Spleen (tissue), 11 donors: ENCODE data around the gene CPNE9. TPM values are rescaled to one million over a fixed set of nuclear protein-coding genes. Genes with fewer than 3 reads are reported as not detected.
A peak's percentile ranks its signal among the peaks of the same experiment; 100 is the strongest.

Experiments used
- DNase-seq: peaks from one replicate; pipeline ENCODE4 v3.0.0-alpha.2; 2020
- H3K27ac ChIP-seq, 8 donors: fragments of 200-600 bp; sonication (generic) in 7 of 8; 1 replicate in 4 of 8; 2 replicates in 4 of 8; pipeline versions ENCODE4 v1.5.0 to v1.8.0; 2016 to 2021; ENCODE audit warnings: inconsistent platforms in 4 of 8, mild to moderate bottlenecking in 4 of 8, moderate library complexity in 1 of 8
- H3K27me3 ChIP-seq, 7 donors: fragments of 200-600 bp; sonication (generic) in 6 of 7; replicated peaks in 1 of 7; 1 replicate in 4 of 7; 2 replicates in 3 of 7; pipeline versions ENCODE4 v1.5.0 to v1.8.0; 2016 to 2021; ENCODE audit warnings: inconsistent platforms in 3 of 7, mild to moderate bottlenecking in 1 of 7
- H3K36me3 ChIP-seq, 6 donors: fragments of 200-600 bp; sonication (generic) in 5 of 6; 1 replicate in 4 of 6; 2 replicates in 2 of 6; pipeline versions ENCODE4 v1.5.0 to v1.8.0; 2016 to 2021; ENCODE audit warnings: inconsistent platforms in 2 of 6
- H3K4me1 ChIP-seq, 6 donors: fragments of 200-600 bp; sonication (generic) in 5 of 6; 1 replicate in 3 of 6; 2 replicates in 3 of 6; pipeline versions ENCODE4 v1.5.0 to v1.8.0; 2016 to 2021; ENCODE audit warnings: inconsistent platforms in 3 of 6
- H3K4me3 ChIP-seq, 8 donors: fragments of 200-600 bp; sonication (generic) in 7 of 8; 1 replicate in 4 of 8; 2 replicates in 4 of 8; pipeline versions ENCODE4 v1.5.0 to v1.8.0; 2016 to 2021; ENCODE audit warnings: inconsistent platforms in 4 of 8, mild to moderate bottlenecking in 4 of 8, moderate library complexity in 2 of 8
- H3K9me3 ChIP-seq, 8 donors: fragments of 200-600 bp; sonication (generic) in 7 of 8; 1 replicate in 4 of 8; 2 replicates in 4 of 8; pipeline versions ENCODE4 v1.5.0 to v1.8.0; 2016 to 2021; ENCODE audit warnings: inconsistent platforms in 4 of 8
- POLR2A ChIP-seq, 3 donors: fragments of 450-650 bp; IDR thresholded peaks; one replicate each; pipeline ENCODE4 v1.5.1; 2017; ENCODE audit warnings: antibody characterized with exemption in 3 of 3, mild to moderate bottlenecking in 1 of 3
- POLR2AphosphoS5 ChIP-seq, 3 donors: sonication (generic); formaldehyde crosslinking; IDR thresholded peaks; one replicate each; pipeline ENCODE4 v1.5.1; 2017; ENCODE audit warnings: antibody characterized with exemption in 3 of 3
- WGBS, 5 donors: extraction: QIAGEN DNeasy Blood & Tissue Kit in 3 of 5; methylation state at CpG; one replicate each; pipeline versions ENCODE4 v1.1.5 to v1.1.7; 2013 to 2018; 5-methylcytosine and 5-hydroxymethylcytosine counted together
- intact Hi-C: fragments of 100-400 bp; cut with DNase I; formaldehyde crosslinking; loops from one replicate; pipeline ENCODE4 v1.15.0; 2023; ENCODE audit warnings: low total_unique reads
- polyA plus RNA-seq, 3 donors: library from polyadenylated mRNA; stranded (reverse); fragments of 200-250 nt; gene quantifications; one replicate each; pipeline ENCODE4 v1.2.1, GENCODE V29; 2013
- total RNA-seq, 7 donors: library from RNA; depleted of rRNA in 3 of 7; stranded (reverse); fragments of >200 nt in 3 of 7; fragmentation: NEBNext Ultra II Directional in 4 of 7; extraction: Animal tissue kit (Norgen Biotek cat#: 25700) in 4 of 7; gene quantifications; one replicate each; pipeline versions ENCODE4 v1.1.0 to v1.2.1, GENCODE V29; 2016 to 2021
- TF ChIP-seq, protein P1 (sequence below), 11 experiments: fragments of 200-600 bp in 7 of 11; fragments of 450-650 bp in 4 of 11; sonication (generic) in 4 of 11; IDR thresholded peaks in 8 of 11; conservative IDR thresholded peaks in 3 of 11; 1 replicate in 7 of 11; 2 replicates in 4 of 11; pipeline versions ENCODE4 v1.4.0 to v1.8.0; 2016 to 2021; ENCODE audit warnings: antibody characterized with exemption in 11 of 11, inconsistent platforms in 4 of 11, mild to moderate bottlenecking in 1 of 11
- donor health status: healthy with polysubstance abuse.
- donor health status: DM: no; HTN: no; CAD: no; lungs with moderate emphysema.
- donor health status: DM: no; HTN: no; CAD: no.
- donor health status: Bipolar disorder and iron deficiency.
- donor health status: healthy.
- donor health status: DM: no; HTN: no; CAD: no.
- donor health status: DM: yes; HTN: yes; CAD: no.

CPNE9 gene
- total and polyA plus RNA-seq, 10 donors, result 0.15 to 0.63 (median 0.20) TPM; not detected in 6

- H3K4me1 ChIP-seq, result peaks cover 0 to 23% (median 3%) of the 10 kb centered on the region in 6 donors
- H3K27me3 ChIP-seq, result no peaks in the 10 kb centered on the region
- H3K9me3 ChIP-seq, result no peaks in the 10 kb centered on the region
- intact Hi-C loops, result no loop called here
- WGBS, 5 donors, result 65 to 90% (median 85%) methylated on average over 6 of the region's 6 CpGs
- peaks cover 12 to 100% (median 100%) of the 10 kb centered on the region in 6 donors for H3K36me3 ChIP-seq
- H3K27ac ChIP-seq, result no peak overlapping the region
- DNase-seq, result no peak
- H3K4me3 ChIP-seq, result no peak overlapping the region
- TF ChIP-seq POLR2AphosphoS5 (IDR thresholded peaks at IDR 0.05) (peak in 1 of 3 donors; percentile 62), POLR2A (IDR thresholded peaks at IDR 0.05) (no peak)
These were observed 21.9 kb upstream of the CPNE9 start for GRCh38 chr3:9681723-9682081.

DNA sequence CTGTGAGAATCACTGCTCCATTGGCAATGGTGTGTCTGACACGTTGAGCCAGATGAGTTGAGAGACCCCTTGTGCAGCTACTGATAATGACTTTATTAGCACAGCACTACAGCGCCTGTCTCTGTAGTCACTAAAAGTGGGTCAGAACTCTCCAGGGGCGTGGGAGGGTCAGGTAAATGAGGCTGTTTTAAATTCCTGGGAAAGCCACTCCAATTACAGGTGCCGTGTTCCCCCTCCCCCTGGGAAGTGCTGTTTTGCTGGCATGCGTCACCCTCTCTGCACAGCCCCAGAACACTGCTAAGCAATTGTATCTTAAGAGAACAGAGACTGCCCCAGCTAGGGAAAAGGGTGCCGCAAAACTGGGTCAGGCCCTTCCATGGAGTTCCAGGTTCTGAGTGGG lies 21.5 kb upstream of the CPNE9 start:
- H3K9me3 ChIP-seq, result no peaks in the 10 kb centered on the region
- DNase-seq, result no peak
- TF ChIP-seq POLR2A (IDR thresholded peaks at IDR 0.05) (no peak), POLR2AphosphoS5 (IDR thresholded peaks at IDR 0.05) (no peak)
- TF ChIP-seq, protein P1, sequence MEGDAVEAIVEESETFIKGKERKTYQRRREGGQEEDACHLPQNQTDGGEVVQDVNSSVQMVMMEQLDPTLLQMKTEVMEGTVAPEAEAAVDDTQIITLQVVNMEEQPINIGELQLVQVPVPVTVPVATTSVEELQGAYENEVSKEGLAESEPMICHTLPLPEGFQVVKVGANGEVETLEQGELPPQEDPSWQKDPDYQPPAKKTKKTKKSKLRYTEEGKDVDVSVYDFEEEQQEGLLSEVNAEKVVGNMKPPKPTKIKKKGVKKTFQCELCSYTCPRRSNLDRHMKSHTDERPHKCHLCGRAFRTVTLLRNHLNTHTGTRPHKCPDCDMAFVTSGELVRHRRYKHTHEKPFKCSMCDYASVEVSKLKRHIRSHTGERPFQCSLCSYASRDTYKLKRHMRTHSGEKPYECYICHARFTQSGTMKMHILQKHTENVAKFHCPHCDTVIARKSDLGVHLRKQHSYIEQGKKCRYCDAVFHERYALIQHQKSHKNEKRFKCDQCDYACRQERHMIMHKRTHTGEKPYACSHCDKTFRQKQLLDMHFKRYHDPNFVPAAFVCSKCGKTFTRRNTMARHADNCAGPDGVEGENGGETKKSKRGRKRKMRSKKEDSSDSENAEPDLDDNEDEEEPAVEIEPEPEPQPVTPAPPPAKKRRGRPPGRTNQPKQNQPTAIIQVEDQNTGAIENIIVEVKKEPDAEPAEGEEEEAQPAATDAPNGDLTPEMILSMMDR (IDR thresholded peaks at IDR 0.05 in 8 of 11, conservative IDR thresholded peaks at IDR 0.05 in 3 of 11), result no peak
- peaks cover 0 to 23% (median 3%) of the 10 kb centered on the region in 6 donors for H3K4me1 ChIP-seq
- no peaks in the 10 kb centered on the region for H3K27me3 ChIP-seq
- H3K4me3 ChIP-seq, result no peak overlapping the region
- peaks cover 12 to 100% (median 100%) of the 10 kb centered on the region in 6 donors for H3K36me3 ChIP-seq
- H3K27ac ChIP-seq, result no peak overlapping the region
- intact Hi-C loops, result no loop called here
- 90 to 96% (median 95%) methylated on average over 6 of the region's 6 CpGs for WGBS, 5 donors

DNA sequence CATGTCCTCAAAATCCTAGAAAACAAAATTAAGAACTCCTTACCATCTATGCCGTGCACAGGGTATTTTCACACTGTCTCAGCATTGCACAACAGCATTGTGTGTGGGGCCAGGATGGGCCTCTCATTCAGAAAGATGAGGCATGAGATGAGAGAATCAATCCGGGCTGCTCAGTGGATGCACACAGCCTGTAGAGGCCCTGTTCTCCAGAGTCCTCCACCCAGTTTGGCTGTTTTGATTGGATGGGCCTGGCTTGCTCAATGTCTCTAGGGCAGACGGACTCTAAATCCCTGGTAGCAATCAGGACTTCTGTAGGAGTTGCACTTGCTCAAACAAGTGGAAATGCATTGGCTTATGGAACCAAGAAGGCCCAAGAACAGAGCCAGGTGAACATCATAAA lies 20.2 kb upstream of the CPNE9 start:
- Histone ChIP-seq H3K4me3 (no peak overlapping the region), H3K27me3 (no peaks in the 10 kb centered on the region), H3K36me3 (peaks cover 12 to 100% (median 100%) of the 10 kb centered on the region in 6 donors), H3K4me1 (peaks cover 0 to 15% (median under 1%) of the 10 kb centered on the region in 6 donors), H3K9me3 (no peaks in the 10 kb centered on the region), H3K27ac (no peak overlapping the region)
- TF ChIP-seq POLR2AphosphoS5 (IDR thresholded peaks at IDR 0.05), result no peak
- TF ChIP-seq, protein P1 (IDR thresholded peaks at IDR 0.05 in 8 of 11, conservative IDR thresholded peaks at IDR 0.05 in 3 of 11), result no peak
- TF ChIP-seq POLR2A (IDR thresholded peaks at IDR 0.05), result no peak
- no peak for DNase-seq
- intact Hi-C loops, result no loop called here
- 92 to 96% (median 95%) methylated on average over 2 to 3 of the region's 3 CpGs for WGBS, 5 donors

GRCh38 chr3:9685216-9686049 lies 18.2 kb upstream of the CPNE9 start:
- H3K4me3 ChIP-seq, result no peak overlapping the region
- no peak for DNase-seq
- intact Hi-C loops, result no loop called here

More at GRCh38 chr3:9685216-9686049, 18.2 kb upstream of the CPNE9 start:
- Histone ChIP-seq H3K9me3 (no peaks in the 10 kb centered on the region), H3K27me3 (no peaks in the 10 kb centered on the region), H3K27ac (no peak overlapping the region), H3K4me1 (peaks cover 0 to 8% (median under 1%) of the 10 kb centered on the region in 6 donors), H3K36me3 (peaks cover 17 to 100% (median 100%) of the 10 kb centered on the region in 6 donors)
- TF ChIP-seq, protein P1 (IDR thresholded peaks at IDR 0.05 in 8 of 11, conservative IDR thresholded peaks at IDR 0.05 in 3 of 11), result no peak
- TF ChIP-seq POLR2A (IDR thresholded peaks at IDR 0.05) (no peak), POLR2AphosphoS5 (IDR thresholded peaks at IDR 0.05) (peak in 1 of 3 donors; percentile 39)
- WGBS, 5 donors, result 94 to 96% (median 95%) methylated on average over 17 to 18 of the region's 18 CpGs
